GM18519 (cell line): ENCODE results near the gene PYGO2.
A peak's percentile ranks its signal among the peaks of the same experiment; 100 is the strongest.

Experiments
- ATAC-seq: cut with Tn5 transposase; IDR thresholded peaks from one replicate; pipeline ENCODE4 v1.9.1; 2021; ENCODE audit warnings: mild to moderate bottlenecking, moderate library complexity; ENCODE audit not compliant: unreplicated experiment, low FRiP score

The PYGO2 gene

DNA sequence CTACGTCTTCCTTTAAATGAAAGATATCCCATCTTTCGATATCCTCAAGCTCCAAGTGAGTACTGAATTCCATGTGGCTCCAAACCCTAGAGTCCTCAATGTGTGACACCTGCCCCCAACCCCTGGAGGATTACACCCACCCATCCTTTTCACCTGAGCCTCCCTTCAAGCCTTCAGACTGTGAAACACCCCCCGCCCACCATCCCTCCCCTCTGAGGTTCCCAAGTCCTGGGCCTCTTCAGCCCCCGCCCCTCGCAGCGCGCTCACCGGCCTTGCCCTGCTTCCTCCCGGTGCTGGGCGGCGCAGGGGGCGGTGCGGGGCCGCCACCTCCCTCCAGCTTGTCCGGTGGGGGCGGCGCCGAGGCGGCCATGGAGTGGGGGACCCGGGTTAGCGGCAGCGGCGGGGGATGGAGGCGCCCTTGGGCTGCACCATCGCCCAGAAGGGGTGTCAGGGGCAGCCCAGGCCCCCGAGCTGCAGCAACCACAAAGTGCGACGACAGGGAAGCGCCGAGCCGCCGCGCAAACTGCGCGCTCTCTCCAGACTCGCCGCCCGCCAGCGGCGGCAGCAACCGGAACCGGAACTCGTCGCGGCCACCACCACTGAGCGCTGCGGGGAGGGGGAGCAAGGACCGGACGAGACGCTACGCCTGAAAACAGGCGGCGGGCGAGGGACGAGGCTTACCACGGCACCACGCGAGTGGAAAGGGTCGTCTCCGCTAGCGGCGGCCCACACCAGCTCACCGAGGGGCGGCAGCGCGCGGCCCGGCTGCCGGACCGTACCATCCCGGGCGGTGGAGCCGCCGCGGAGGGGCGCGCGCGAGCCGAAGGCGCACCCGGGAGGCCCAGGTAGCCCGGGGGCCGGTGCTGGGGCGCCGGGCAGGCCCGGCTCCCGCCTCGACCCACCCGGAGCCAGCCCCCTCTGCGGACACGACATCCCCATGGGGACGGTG lies at the start of gene PYGO2:
Gene PYGO2, minus strand, starts transcription at position 576 of the 949 bp plus-strand sequence. Its CDS starts 206 bp downstream, at position 370.
- peak; percentile 40 for ATAC-seq

GRCh38 chr1:155011004-155011416 lies 49.4 kb upstream of the PYGO2 start:
- ATAC-seq = no peak

DNA sequence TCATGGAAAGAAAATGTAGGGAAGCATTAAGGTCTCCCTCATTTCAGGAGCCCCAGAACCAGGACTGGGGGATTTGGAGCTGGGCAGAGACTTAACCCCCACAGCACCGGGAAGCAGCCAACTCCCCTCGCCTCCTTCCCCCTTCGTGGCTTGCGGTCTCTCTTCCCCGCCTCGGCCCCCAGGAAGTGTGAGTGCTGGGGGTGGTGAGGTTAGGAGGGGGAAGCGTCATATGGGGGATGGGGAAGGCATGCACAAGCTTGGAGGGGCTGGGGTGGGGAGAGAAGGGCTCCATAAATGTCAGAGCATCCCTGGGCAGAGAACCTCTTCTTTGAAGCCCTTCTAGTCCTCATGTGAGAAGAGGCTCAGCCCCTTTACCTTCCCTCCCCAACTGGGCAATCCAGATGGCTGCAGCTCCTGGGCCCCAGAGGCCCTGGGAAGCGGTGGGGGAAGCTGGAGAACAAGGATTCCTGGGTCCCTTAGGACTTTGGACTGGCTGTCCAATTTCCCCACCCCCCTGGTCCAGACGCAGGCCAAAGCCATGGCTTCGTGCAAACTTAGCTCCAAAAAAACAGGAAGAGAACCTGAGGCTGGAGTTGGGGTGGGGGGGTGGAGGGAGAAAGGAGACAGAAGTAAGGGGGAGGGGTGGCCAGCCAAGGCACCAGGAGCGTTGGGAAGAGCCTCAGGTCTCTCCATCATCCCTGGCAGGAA lies 48.8 kb upstream of the PYGO2 start:
- no peak for ATAC-seq

DNA sequence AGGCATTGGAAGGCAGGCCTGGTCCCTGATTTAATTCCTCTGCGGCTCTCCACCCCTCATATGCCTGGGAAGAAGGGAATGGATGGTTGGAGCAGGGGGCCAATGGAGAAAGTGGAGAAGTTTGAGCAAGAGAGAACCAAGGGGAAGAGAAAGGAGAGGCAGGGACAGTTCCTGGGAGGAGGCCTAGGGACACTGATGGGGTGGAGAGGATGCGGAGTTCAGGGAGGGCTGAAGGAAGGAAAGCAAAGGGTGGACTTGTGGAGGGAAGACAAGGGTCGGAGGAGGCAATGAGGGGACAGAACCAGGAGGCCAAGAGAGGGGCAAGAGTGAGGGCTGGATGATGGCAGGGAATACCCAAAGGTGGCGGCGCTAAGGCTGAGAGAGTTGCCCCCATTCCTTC lies 48.2 kb upstream of the PYGO2 start:
- ATAC-seq = no peak

DNA sequence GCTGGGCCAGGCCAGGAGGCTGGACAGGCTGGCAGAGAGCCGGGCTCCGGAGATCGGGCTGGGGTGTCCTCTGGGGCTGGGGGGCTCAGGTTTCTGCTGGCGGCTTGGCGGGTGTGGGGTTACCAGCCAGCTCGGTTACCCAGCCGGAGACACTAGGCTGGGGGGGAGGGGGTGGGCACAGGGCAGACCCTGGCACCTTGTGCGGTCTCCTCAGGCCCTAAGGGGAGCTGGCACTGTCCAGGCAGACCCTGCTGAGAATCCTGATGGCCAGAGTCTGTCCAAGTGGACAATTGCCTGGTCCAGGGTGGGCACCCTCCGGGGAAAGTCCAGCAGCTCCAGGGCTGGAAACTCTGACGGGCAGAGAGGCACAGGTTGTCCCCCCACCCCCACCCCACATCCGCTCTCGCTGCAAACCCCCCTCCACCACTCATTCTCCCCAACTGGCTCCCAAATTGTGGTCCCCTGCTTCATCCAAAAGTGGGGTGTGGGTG lies 47.7 kb upstream of the PYGO2 start:
- ATAC-seq = no peak

DNA sequence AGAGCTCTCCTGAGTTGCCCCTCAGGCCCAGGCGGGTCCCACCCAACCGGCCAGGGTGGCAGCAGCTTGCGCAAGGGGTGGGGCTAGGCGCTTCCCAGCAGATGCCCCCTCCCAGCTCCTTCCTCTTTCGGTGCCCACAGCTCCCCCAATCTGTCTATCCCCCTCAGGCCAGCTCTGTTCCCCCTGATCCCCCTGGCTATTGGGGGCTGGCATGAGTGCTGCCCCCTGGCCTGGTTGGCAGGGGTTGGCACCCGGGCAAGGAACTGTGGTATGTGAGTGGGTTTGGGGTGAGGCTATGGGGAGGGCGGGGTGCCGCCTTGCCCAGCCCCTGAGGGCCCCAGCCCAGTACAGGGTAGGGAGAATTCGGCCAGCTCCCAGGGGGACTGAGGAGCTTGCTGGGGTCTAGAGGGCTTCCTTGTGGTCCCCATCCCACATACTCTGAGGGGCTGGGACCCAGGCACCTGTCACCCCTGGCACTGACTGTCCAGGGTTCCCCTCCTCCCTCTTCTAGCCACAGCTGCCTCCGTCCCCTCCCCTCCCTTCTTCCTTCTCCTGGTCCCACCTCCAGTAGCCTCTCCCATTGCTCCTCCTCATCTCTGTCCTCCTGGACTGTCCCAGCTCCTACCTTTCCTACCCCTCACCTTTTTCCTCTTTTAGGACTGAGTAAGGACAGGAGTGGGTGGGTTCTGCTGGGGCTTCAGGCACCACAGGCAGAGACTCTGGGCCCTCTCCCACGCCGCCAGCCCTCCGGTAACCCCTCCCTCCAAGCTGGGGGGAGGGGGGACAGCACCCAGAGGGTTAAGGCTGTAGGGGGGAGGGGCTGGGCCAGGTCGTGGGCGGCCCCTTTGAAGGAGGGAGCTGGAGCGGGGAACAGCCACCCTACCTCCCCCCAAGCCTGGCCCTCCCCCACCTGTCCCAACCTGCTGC lies 46.7 kb upstream of the PYGO2 start:
- ATAC-seq = no peak

DNA sequence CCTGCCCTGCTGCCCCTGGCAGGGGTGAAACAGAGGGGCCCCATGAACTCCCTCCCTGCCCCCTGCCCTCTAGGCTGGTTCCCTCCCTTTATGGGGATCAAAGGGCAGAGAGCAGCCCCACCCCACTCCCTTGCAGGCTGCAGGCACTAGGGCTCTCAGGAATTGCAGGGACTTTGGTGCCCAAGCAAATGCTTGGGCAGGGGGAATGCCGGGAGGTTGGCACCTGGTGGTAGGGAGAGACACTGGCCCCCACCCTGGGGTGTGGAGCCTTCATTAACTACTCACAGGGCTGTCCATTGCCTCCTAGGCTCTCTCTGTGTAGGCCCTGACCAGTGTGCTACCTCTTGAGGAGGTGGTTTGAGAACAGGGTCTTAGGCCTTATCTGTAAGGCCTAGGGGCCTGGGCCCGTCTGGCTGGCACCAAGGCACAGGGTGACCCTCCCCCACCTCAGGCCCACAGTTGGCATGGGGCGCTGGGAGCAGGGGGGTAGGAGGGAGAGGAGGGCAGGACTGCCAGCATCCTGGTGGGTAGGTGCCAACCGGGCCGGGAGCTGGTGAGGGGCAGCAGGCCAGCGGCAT lies 45.8 kb upstream of the PYGO2 start:
- no peak for ATAC-seq

- no peak for ATAC-seq
These were observed 45.1 kb upstream of the PYGO2 start for GRCh38 chr1:155006601-155007101.

DNA sequence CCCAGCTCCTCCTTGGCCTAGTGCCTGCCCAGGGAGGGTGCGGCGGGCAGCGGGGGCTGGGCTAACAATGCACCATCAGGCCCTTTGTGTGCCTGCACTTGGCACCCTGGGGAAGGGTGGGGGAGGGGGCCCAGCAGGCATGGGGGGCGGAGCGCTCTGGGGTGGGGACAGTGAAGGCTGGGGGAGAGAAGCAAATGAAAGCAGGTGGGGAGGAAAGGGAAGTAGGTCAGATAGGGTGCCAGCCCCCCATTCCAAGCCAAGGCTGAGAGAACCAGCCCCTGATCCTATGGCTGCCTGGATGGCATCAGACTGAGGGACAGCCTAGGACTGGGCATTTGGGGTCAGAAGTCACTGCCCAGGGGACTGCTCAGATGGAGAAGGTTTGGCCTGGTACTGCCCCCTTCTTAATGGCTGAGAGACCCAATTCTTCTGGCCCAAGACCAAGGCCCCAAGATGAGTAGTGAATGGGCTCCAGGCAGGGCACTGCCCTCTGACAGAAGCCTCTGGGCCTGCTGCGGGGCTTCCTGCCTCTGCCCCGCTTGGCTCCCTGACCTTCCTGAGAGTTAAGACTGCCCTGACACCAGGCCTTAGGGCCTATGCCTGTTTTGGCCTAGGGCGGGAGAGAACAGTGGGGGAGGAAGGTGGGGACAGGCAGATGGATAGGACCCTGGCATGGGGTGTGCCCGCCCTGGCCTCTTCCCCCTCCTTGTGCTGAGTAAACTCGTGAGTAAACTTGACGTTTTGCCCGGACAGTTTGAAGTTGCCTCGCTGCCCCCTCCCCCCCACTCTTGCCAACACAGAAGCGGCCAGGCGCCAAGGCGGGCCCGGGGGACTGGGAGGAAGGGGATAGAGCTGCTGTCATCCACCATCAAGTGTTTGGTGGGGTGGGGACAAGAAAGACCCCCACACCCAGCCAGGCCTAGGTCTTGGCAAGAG lies 43.8 kb upstream of the PYGO2 start:
- ATAC-seq = no peak

- ATAC-seq = no peak
These were observed 42.9 kb upstream of the PYGO2 start for GRCh38 chr1:155004352-155005075.

DNA sequence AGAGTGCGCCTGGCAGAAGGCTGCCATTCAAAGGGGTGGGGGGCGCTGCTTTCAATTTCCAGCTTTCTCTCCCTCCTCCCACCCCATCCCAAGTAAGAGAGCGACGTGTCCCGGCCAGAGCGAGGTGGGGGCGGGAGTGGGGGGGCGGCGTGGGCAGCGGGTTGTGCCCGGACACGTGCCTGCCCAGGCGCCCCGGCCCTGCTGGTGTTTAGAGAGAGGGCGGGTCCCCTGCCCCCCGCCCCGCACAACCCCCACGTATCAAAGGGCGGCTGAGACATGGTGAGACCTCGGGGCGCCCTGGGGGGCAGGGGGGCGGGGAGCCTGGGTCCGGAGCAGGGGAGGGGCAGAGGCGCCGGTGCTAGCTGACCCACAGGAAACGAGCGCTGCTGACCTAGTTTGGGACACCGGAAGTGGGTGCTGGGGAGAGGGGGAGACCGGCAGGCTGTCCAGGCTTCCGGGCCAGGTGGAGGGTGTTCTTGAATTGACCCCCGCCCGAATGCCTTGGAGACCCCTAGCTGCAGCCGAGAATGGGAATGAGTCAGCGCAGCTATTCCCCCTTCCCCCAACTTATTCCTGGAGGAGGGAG lies 42.3 kb upstream of the PYGO2 start:
- ATAC-seq = no peak

GRCh38 chr1:155003227-155003765 lies 41.7 kb upstream of the PYGO2 start:
- ATAC-seq = no peak

- ATAC-seq = no peak
These were observed 41.1 kb upstream of the PYGO2 start, which contains the start of gene ZBTB7B for GRCh38 chr1:155002464-155003226. Gene ZBTB7B, plus strand, starts transcription at chr1:155002802. Its CDS starts 11,859 bp downstream, at chr1:155014661.

GRCh38 chr1:155001675-155002463 lies 40.3 kb upstream of the PYGO2 start:
- ATAC-seq = no peak

- ATAC-seq = no peak
These were observed 39.8 kb upstream of the PYGO2 start for GRCh38 chr1:155001425-155001674.
